SK-N-SH treated with all-trans-retinoic acid at 6 μM for 48 hours (cell line): ENCODE measurements around the gene FBXO45.

Source experiments
- ATAC-seq: fragments of 200-7000 bp; cut with Tn5 transposase; 3 replicates; pipeline ENCODE4 v1.9.1; 2020; ENCODE audit warnings: mild to moderate bottlenecking, moderate library complexity
- CREB5 ChIP-seq: fragments of 250-450 bp; sonication (Bioruptor Pico); IDR thresholded peaks from 2 replicates; pipeline ENCODE4 v1.5.1; 2020; ENCODE audit warnings: low read depth, mild to moderate bottlenecking, moderate library complexity
- CSDC2 ChIP-seq: fragments of 250-450 bp; sonication (Bioruptor Pico); IDR thresholded peaks from 2 replicates; pipeline ENCODE4 v1.5.0; 2020; ENCODE audit warnings: mild to moderate bottlenecking, moderate library complexity
- ESRRG ChIP-seq: fragments of 250-450 bp; sonication (Bioruptor Pico); IDR thresholded peaks from 2 replicates; pipeline ENCODE4 v1.6.1; 2021; ENCODE audit warnings: mild to moderate bottlenecking
- GLIS3 ChIP-seq: fragments of 250-450 bp; sonication (Bioruptor Pico); IDR thresholded peaks from 2 replicates; pipeline ENCODE4 v1.5.0; 2020; ENCODE audit warnings: mild to moderate bottlenecking, moderate library complexity
- ISL1 ChIP-seq: fragments of 250-450 bp; sonication (Bioruptor Pico); IDR thresholded peaks from 2 replicates; pipeline ENCODE4 v2.1.2; 2022; ENCODE audit warnings: mild to moderate bottlenecking, moderate library complexity
- OSR1 ChIP-seq: fragments of 250-450 bp; sonication (Bioruptor Pico); IDR thresholded peaks from 2 replicates; pipeline ENCODE4 v1.8.0; 2022; ENCODE audit warnings: moderate library complexity, mild to moderate bottlenecking, inconsistent platforms
- PPARA ChIP-seq: fragments of 250-450 bp; sonication (Bioruptor Pico); IDR thresholded peaks from 2 replicates; pipeline ENCODE4 v1.5.0; 2020; ENCODE audit warnings: mild to moderate bottlenecking, borderline replicate concordance
- RARB ChIP-seq: fragments of 250-450 bp; sonication (Bioruptor Pico); IDR thresholded peaks from 2 replicates; pipeline ENCODE4 v1.8.0; 2021; ENCODE audit warnings: mild to moderate bottlenecking, moderate library complexity
- SNAI2 ChIP-seq: fragments of 250-450 bp; sonication (Bioruptor Pico); IDR thresholded peaks from 2 replicates; pipeline ENCODE4 v1.5.0; 2020; ENCODE audit warnings: mild to moderate bottlenecking, moderate library complexity
- TCF4 ChIP-seq: fragments of 250-450 bp; sonication (Bioruptor Pico); IDR thresholded peaks from 2 replicates; pipeline ENCODE4 v1.8.0; 2021; ENCODE audit warnings: mild to moderate bottlenecking, moderate library complexity, borderline replicate concordance
- TOX ChIP-seq: fragments of 250-450 bp; sonication (Bioruptor Pico); IDR thresholded peaks from 2 replicates; pipeline ENCODE4 v1.8.0; 2021; ENCODE audit warnings: mild to moderate bottlenecking, moderate library complexity, borderline replicate concordance
- ZC3H10 ChIP-seq: fragments of 250-450 bp; sonication (Bioruptor Pico); IDR thresholded peaks from 2 replicates; pipeline ENCODE4 v1.5.1; 2021; ENCODE audit warnings: mild to moderate bottlenecking, moderate library complexity
- ZFP3 ChIP-seq: fragments of 250-450 bp; sonication (Bioruptor Pico); IDR thresholded peaks from 2 replicates; pipeline ENCODE4 v1.5.0; 2020; ENCODE audit warnings: mild to moderate bottlenecking, moderate library complexity
- ZFP30 ChIP-seq: fragments of 450-650 bp; formaldehyde crosslinking; IDR thresholded peaks from 2 replicates; pipeline ENCODE4 v1.5.0; 2022; ENCODE audit warnings: mild to moderate bottlenecking, moderate library complexity
- ZNF565 ChIP-seq: fragments of 450-650 bp; formaldehyde crosslinking; conservative IDR thresholded peaks from 2 replicates; pipeline ENCODE4 v1.5.0; 2020; ENCODE audit warnings: low read depth, mild to moderate bottlenecking, moderate library complexity
- ZNF70 ChIP-seq: fragments of 450-650 bp; formaldehyde crosslinking; IDR thresholded peaks from 2 replicates; pipeline ENCODE4 v1.5.0; 2020; ENCODE audit warnings: mild to moderate bottlenecking, moderate library complexity
- ZNF8 ChIP-seq: fragments of 450-650 bp; formaldehyde crosslinking; IDR thresholded peaks from 2 replicates; pipeline ENCODE4 v1.5.0; 2020; ENCODE audit warnings: mild to moderate bottlenecking, moderate library complexity
- TF ChIP-seq, protein P1 (sequence below): fragments of 250-450 bp; sonication (Bioruptor Pico); IDR thresholded peaks from 2 replicates; pipeline ENCODE4 v1.5.0; 2020; ENCODE audit warnings: mild to moderate bottlenecking, moderate library complexity
- TF ChIP-seq, protein P2 (sequence below): fragments of 250-450 bp; sonication (Bioruptor Pico); IDR thresholded peaks from 2 replicates; pipeline ENCODE4 v1.5.1; 2021; ENCODE audit warnings: mild to moderate bottlenecking, moderate library complexity
- TF ChIP-seq, protein P3 (sequence below): fragments of 250-450 bp; sonication (Bioruptor Pico); IDR thresholded peaks from 2 replicates; pipeline ENCODE4 v1.8.0; 2020; ENCODE audit warnings: mild to moderate bottlenecking, moderate library complexity, borderline replicate concordance

The FBXO45 gene

DNA sequence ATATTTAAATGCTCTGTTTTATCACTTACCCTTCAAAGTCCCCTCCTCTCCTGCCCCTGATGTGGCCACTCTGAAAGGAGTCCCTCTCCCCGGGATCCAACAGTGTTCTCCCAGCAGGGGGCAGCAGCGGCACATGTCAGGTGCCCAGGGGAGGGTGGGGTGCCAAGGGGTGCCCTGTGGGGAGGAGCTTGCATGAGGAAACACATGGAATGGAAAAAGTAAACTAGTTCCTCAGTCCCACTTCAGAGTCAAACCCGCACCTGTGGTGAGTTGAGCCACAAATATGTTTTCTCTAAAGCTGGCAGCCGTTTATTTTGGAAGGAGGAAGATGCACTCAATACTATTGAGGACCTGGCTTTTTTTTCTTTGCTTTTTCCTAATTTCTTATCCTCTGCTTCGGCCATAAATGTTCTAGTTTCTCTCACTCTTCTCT is 40.9 kb downstream of the FBXO45 start (continued):
- TF ChIP-seq ZC3H10 (CRISPR knock-in tag) (no peak), TCF4 (CRISPR knock-in tag) (no peak), RARB (CRISPR knock-in tag) (no peak), PPARA (CRISPR knock-in tag) (no peak), ESRRG (CRISPR knock-in tag) (no peak)

- no peak for TF ChIP-seq RARB (CRISPR knock-in tag)
- TF ChIP-seq CSDC2 (CRISPR knock-in tag) = no peak
- TF ChIP-seq OSR1 (CRISPR knock-in tag) = no peak
- TF ChIP-seq ZNF70 (CRISPR knock-in tag) = no peak
- TF ChIP-seq, protein P1, sequence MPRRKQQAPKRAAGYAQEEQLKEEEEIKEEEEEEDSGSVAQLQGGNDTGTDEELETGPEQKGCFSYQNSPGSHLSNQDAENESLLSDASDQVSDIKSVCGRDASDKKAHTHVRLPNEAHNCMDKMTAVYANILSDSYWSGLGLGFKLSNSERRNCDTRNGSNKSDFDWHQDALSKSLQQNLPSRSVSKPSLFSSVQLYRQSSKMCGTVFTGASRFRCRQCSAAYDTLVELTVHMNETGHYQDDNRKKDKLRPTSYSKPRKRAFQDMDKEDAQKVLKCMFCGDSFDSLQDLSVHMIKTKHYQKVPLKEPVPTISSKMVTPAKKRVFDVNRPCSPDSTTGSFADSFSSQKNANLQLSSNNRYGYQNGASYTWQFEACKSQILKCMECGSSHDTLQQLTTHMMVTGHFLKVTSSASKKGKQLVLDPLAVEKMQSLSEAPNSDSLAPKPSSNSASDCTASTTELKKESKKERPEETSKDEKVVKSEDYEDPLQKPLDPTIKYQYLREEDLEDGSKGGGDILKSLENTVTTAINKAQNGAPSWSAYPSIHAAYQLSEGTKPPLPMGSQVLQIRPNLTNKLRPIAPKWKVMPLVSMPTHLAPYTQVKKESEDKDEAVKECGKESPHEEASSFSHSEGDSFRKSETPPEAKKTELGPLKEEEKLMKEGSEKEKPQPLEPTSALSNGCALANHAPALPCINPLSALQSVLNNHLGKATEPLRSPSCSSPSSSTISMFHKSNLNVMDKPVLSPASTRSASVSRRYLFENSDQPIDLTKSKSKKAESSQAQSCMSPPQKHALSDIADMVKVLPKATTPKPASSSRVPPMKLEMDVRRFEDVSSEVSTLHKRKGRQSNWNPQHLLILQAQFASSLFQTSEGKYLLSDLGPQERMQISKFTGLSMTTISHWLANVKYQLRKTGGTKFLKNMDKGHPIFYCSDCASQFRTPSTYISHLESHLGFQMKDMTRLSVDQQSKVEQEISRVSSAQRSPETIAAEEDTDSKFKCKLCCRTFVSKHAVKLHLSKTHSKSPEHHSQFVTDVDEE (CRISPR knock-in tag) = no peak
- TF ChIP-seq, protein P2, sequence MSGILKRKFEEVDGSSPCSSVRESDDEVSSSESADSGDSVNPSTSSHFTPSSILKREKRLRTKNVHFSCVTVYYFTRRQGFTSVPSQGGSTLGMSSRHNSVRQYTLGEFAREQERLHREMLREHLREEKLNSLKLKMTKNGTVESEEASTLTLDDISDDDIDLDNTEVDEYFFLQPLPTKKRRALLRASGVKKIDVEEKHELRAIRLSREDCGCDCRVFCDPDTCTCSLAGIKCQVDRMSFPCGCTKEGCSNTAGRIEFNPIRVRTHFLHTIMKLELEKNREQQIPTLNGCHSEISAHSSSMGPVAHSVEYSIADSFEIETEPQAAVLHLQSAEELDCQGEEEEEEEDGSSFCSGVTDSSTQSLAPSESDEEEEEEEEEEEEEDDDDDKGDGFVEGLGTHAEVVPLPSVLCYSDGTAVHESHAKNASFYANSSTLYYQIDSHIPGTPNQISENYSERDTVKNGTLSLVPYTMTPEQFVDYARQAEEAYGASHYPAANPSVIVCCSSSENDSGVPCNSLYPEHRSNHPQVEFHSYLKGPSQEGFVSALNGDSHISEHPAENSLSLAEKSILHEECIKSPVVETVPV (CRISPR knock-in tag) = no peak
- TF ChIP-seq GLIS3 (CRISPR knock-in tag) = no peak
- no peak for TF ChIP-seq CREB5 (CRISPR knock-in tag)
- TF ChIP-seq SNAI2 (CRISPR knock-in tag) = no peak
- TF ChIP-seq ISL1 = no peak
- TF ChIP-seq ZC3H10 (CRISPR knock-in tag) = no peak
- TF ChIP-seq ZFP30 = no peak
- TF ChIP-seq PPARA (CRISPR knock-in tag) = no peak
- no peak for ATAC-seq
These were observed 41.5 kb downstream of the FBXO45 start for GRCh38 chr3:196609805-196610515.

- ATAC-seq = peak; percentile 23
- TF ChIP-seq CREB5 (CRISPR knock-in tag) (no peak), TOX (CRISPR knock-in tag) (no peak), ESRRG (CRISPR knock-in tag) (no peak), ZNF8 (CRISPR knock-in tag) (no peak), ZFP30 (no peak), ISL1 (no peak), ZNF565 (CRISPR knock-in tag) (no peak), PPARA (CRISPR knock-in tag) (no peak), OSR1 (CRISPR knock-in tag) (no peak), RARB (CRISPR knock-in tag) (no peak), GLIS3 (CRISPR knock-in tag) (no peak), ZFP3 (no peak), TCF4 (CRISPR knock-in tag) (no peak), ZNF70 (CRISPR knock-in tag) (no peak), ZC3H10 (CRISPR knock-in tag) (no peak)
- TF ChIP-seq, protein P3, sequence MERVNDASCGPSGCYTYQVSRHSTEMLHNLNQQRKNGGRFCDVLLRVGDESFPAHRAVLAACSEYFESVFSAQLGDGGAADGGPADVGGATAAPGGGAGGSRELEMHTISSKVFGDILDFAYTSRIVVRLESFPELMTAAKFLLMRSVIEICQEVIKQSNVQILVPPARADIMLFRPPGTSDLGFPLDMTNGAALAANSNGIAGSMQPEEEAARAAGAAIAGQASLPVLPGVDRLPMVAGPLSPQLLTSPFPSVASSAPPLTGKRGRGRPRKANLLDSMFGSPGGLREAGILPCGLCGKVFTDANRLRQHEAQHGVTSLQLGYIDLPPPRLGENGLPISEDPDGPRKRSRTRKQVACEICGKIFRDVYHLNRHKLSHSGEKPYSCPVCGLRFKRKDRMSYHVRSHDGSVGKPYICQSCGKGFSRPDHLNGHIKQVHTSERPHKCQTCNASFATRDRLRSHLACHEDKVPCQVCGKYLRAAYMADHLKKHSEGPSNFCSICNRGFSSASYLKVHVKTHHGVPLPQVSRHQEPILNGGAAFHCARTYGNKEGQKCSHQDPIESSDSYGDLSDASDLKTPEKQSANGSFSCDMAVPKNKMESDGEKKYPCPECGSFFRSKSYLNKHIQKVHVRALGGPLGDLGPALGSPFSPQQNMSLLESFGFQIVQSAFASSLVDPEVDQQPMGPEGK = no peak
- TF ChIP-seq, protein P1 (CRISPR knock-in tag) = no peak
- TF ChIP-seq, protein P2 (CRISPR knock-in tag) = no peak
These were observed 43.5 kb downstream of the FBXO45 start for GRCh38 chr3:196611761-196612483.
